A549 (cell line): Measurements from ENCODE around the gene CDH6. TPM values are rescaled to one million over a fixed set of nuclear protein-coding genes. Genes with fewer than 3 reads are reported as not detected.

Experiments used
- ATAC-seq, 2 experiments: fragments of 200-7000 bp in 1 of 2; fragments of >200 bp in 1 of 2; cut with Nextera tagmentation in 1 of 2; cut with Tn5 transposase in 1 of 2; 3 replicates each; pipeline versions ENCODE4 v1.8.0 to v1.9.1; 2018 to 2020; ENCODE audit warnings: mild to moderate bottlenecking in 1 of 2, moderate library complexity in 1 of 2
- CTCF ChIA-PET: fragments of 300-600 bp; sonication (Branson Sonifier 250); formaldehyde crosslinking; extraction: SDS; loops from one replicate; lab custom pipeline; 2021; ENCODE audit warnings: antibody characterized with exemption, inconsistent platforms; lab: Yijun Ruan, JAX
- POLR2A ChIA-PET: fragments of 350-600 bp; formaldehyde crosslinking; extraction: SDS; loops from one replicate; lab custom pipeline; 2021; ENCODE audit warnings: antibody characterized with exemption, inconsistent platforms; lab: Yijun Ruan, JAX
- DNase-seq, 2 experiments: peaks; one replicate each; pipeline versions ENCODE4 v3.0.0 to v3.0.0-alpha.2; 2011 to 2016; ENCODE audit warnings: low read depth in 1 of 2, low spot score in 1 of 2
- FAIRE-seq: peaks from 2 replicates; lab custom pipeline; 2011; peaks lifted over from hg19 to GRCh38; lab: Jason Lieb, UNC
- H3K27ac ChIP-seq, 2 experiments: fragments of >200 bp; sonication (Bioruptor Twin); formaldehyde crosslinking; 3 replicates each; pipeline ENCODE4 v1.5.1; 2016 to 2017
- H3K4me1 ChIP-seq: fragments of >200 bp; sonication (Bioruptor Twin); formaldehyde crosslinking; 3 replicates; pipeline ENCODE4 v1.6.1; 2016
- H3K4me2 ChIP-seq: fragments of >200 bp; sonication (Bioruptor Twin); formaldehyde crosslinking; 3 replicates; pipeline ENCODE4 v1.6.1; 2016
- H3K4me3 ChIP-seq: fragments of >200 bp; sonication (Bioruptor Twin); formaldehyde crosslinking; 3 replicates; pipeline ENCODE4 v1.5.1; 2016
- H3K9me3 ChIP-seq: fragments of >200 bp; sonication (Bioruptor Twin); formaldehyde crosslinking; 3 replicates; pipeline ENCODE4 v1.6.1; 2016
- BHLHE40 ChIP-seq: IDR thresholded peaks from 2 replicates; pipeline ENCODE4 v1.6.1; 2012; ENCODE audit warnings: low read depth, low read length, inconsistent platforms
- CEBPB ChIP-seq, 2 experiments: fragments of >200 bp in 1 of 2; sonication (Bioruptor Twin) in 1 of 2; formaldehyde crosslinking in 1 of 2; IDR thresholded peaks; 2 replicates each; pipeline ENCODE4 v1.6.1; 2012 to 2016
- CHD2 ChIP-seq: fragments of 150-350 bp; IDR thresholded peaks from 2 replicates; pipeline ENCODE4 v1.6.1; 2014; ENCODE audit warnings: low read length; ENCODE audit not compliant: partially characterized antibody
- EHF ChIP-seq: fragments of 250-450 bp; sonication (Bioruptor Pico); IDR thresholded peaks from 2 replicates; pipeline ENCODE4 v1.5.0; 2020; ENCODE audit warnings: mild to moderate bottlenecking
- EHMT2 ChIP-seq: fragments of 200-600 bp; sonication (generic); IDR thresholded peaks from 2 replicates; pipeline ENCODE4 v1.6.1; 2016; ENCODE audit warnings: antibody characterized with exemption, low read depth, mild to moderate bottlenecking, moderate library complexity
- ESRRA ChIP-seq: fragments of 150-350 bp; IDR thresholded peaks from 2 replicates; pipeline ENCODE4 v1.6.1; 2014; ENCODE audit warnings: mild to moderate bottlenecking, low read length, borderline replicate concordance
- FOXS1 ChIP-seq: fragments of 250-450 bp; sonication (Bioruptor Pico); IDR thresholded peaks from 2 replicates; pipeline ENCODE4 v1.5.0; 2020; ENCODE audit warnings: mild to moderate bottlenecking, moderate library complexity
- GATA3 ChIP-seq: IDR thresholded peaks from 2 replicates; pipeline ENCODE4 v1.6.1; 2012; ENCODE audit warnings: borderline replicate concordance
- HDAC2 ChIP-seq: fragments of 200-600 bp; sonication (generic); IDR thresholded peaks from 2 replicates; pipeline ENCODE4 v1.6.1; 2016
- HEYL ChIP-seq: fragments of 250-450 bp; sonication (Bioruptor Pico); IDR thresholded peaks from 2 replicates; pipeline ENCODE4 v1.8.0; 2021; ENCODE audit warnings: mild to moderate bottlenecking, moderate library complexity
- HOXB13 ChIP-seq: fragments of 250-450 bp; sonication (Bioruptor Pico); IDR thresholded peaks from 2 replicates; pipeline ENCODE4 v1.5.0; 2020; ENCODE audit warnings: low read depth, mild to moderate bottlenecking, moderate library complexity
- HOXB5 ChIP-seq: fragments of 250-450 bp; sonication (Bioruptor Pico); IDR thresholded peaks from 2 replicates; pipeline ENCODE4 v1.5.0; 2020; ENCODE audit warnings: mild to moderate bottlenecking, moderate library complexity
- JUN ChIP-seq, 2 experiments: fragments of >200 bp; sonication (Bioruptor Twin); formaldehyde crosslinking; IDR thresholded peaks; 2 replicates in 1 of 2; 3 replicates in 1 of 2; pipeline ENCODE4 v1.6.1; 2016 to 2017
- JUNB ChIP-seq: fragments of >200 bp; sonication (Bioruptor Twin); formaldehyde crosslinking; IDR thresholded peaks from 2 replicates; pipeline ENCODE4 v1.6.1; 2016
- KDM1A ChIP-seq: fragments of 200-600 bp; sonication (generic); IDR thresholded peaks from 2 replicates; pipeline ENCODE4 v1.6.1; 2016; ENCODE audit warnings: low read depth, mild to moderate bottlenecking
- MAFK ChIP-seq: fragments of 450-650 bp; IDR thresholded peaks from 2 replicates; pipeline ENCODE4 v1.6.1; 2014; ENCODE audit not compliant: partially characterized antibody
- NPAS2 ChIP-seq: fragments of 250-450 bp; sonication (Bioruptor Pico); IDR thresholded peaks from 2 replicates; pipeline ENCODE4 v1.8.0; 2022; ENCODE audit warnings: mild to moderate bottlenecking, moderate library complexity, borderline replicate concordance
- NR3C1 ChIP-seq: fragments of >200 bp; sonication (Bioruptor Twin); formaldehyde crosslinking; IDR thresholded peaks from 3 replicates; pipeline ENCODE4 v1.6.1; 2017
- PHF8 ChIP-seq: fragments of 200-600 bp; sonication (generic); IDR thresholded peaks from 2 replicates; pipeline ENCODE4 v1.6.1; 2016; ENCODE audit warnings: low read depth, mild to moderate bottlenecking, antibody characterized with exemption, moderate library complexity, borderline replicate concordance
- POLR2A ChIP-seq: IDR thresholded peaks from 2 replicates; pipeline ENCODE4 v1.6.1; 2012; ENCODE audit warnings: mild to moderate bottlenecking, low read length
- RAD21 ChIP-seq, 2 experiments: fragments of >200 bp in 1 of 2; sonication (Bioruptor Twin) in 1 of 2; formaldehyde crosslinking in 1 of 2; IDR thresholded peaks in 1 of 2; conservative IDR thresholded peaks in 1 of 2; 2 replicates in 1 of 2; 3 replicates in 1 of 2; pipeline ENCODE4 v1.6.1; 2012 to 2018; ENCODE audit warnings: inconsistent platforms in 1 of 2
- RARB ChIP-seq: fragments of 250-450 bp; sonication (Bioruptor Pico); IDR thresholded peaks from 2 replicates; pipeline ENCODE4 v1.8.0; 2021; ENCODE audit warnings: mild to moderate bottlenecking, moderate library complexity
- RCOR1 ChIP-seq: fragments of 150-350 bp; IDR thresholded peaks from 2 replicates; pipeline ENCODE4 v1.6.1; 2014; ENCODE audit warnings: antibody characterized with exemption, low read length, low read depth
- RFX5 ChIP-seq: fragments of 450-650 bp; IDR thresholded peaks from 2 replicates; pipeline ENCODE4 v1.7.1; 2014; ENCODE audit warnings: antibody characterized with exemption, mild to moderate bottlenecking, moderate library complexity
- RNF2 ChIP-seq: fragments of 200-600 bp; sonication (generic); IDR thresholded peaks from 2 replicates; pipeline ENCODE4 v1.6.1; 2016; ENCODE audit warnings: low read depth, mild to moderate bottlenecking, antibody characterized with exemption, moderate library complexity, borderline replicate concordance
- TFCP2L1 ChIP-seq: fragments of 250-450 bp; sonication (Bioruptor Pico); IDR thresholded peaks from 2 replicates; pipeline ENCODE4 v1.5.0; 2021; ENCODE audit warnings: mild to moderate bottlenecking
- TP53 ChIP-seq: fragments of 250-450 bp; sonication (Bioruptor Pico); IDR thresholded peaks from 2 replicates; pipeline ENCODE4 v1.5.0; 2021; ENCODE audit warnings: mild to moderate bottlenecking, moderate library complexity
- WGBS: methylation state at CpG from one replicate; pipeline ENCODE4 v1.1.6; 2017; ENCODE audit errors: missing lambda C conversion rate; 5-methylcytosine and 5-hydroxymethylcytosine counted together
- polyA plus RNA-seq, 4 experiments: library from polyadenylated mRNA; depleted of rRNA in 3 of 4; stranded (reverse); fragments of >200 nt; fragmentation: RNase III in 1 of 4; extraction: RNeasy Plus Mini Kit Qiagen cat#74134 plus additional on column Dnase treatment in 1 of 4; gene quantifications; 2 replicates in 3 of 4; 3 replicates in 1 of 4; pipeline ENCODE4 v1.2.3, GENCODE V29; 2011 to 2017
- TF ChIP-seq, protein P1 (sequence below): IDR thresholded peaks from 2 replicates; pipeline ENCODE4 v1.6.1; 2012; ENCODE audit warnings: low read depth, borderline replicate concordance
- TF ChIP-seq, protein P2 (sequence below): fragments of >200 bp; sonication (Bioruptor Twin); formaldehyde crosslinking; IDR thresholded peaks from 2 replicates; pipeline ENCODE4 v1.6.1; 2016
- TF ChIP-seq, protein P3 (sequence below): IDR thresholded peaks from 2 replicates; pipeline ENCODE4 v1.6.1; 2012
- TF ChIP-seq, protein P4 (sequence below): fragments of >200 bp; sonication (Bioruptor Twin); formaldehyde crosslinking; IDR thresholded peaks from 3 replicates; pipeline ENCODE4 v1.5.1; 2016
- TF ChIP-seq, protein P5 (sequence below): fragments of 250-450 bp; sonication (Bioruptor Pico); IDR thresholded peaks from 2 replicates; pipeline ENCODE4 v1.5.0; 2020; ENCODE audit warnings: low read depth, mild to moderate bottlenecking, moderate library complexity

The CDH6 gene
- polyA plus RNA-seq, 2 of the 4 experiments (the other 2 are of a cell fraction), result 0.25 to 0.61 TPM

DNA sequence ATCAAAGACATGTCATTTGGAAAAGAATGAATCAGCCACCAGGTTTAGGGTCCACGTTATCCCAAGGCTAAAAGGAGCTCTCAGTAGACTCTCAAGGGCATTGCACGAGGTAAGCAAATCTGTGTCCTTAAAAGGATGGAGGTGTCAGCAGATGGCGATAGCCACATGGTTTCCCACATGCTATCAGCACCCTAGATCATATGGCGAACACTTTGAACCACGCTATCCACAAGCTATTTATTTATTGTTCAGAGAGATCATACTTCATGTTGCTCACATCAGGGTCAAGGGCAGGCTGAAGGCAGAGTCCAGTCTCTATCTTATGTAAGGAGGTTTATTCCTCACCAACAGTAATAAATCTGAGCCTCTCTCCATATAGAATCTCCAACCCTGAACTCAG, 43.7 kb downstream of the CDH6 start:
- H3K27ac ChIP-seq, result no peak overlapping the region
- no peaks in the 10 kb centered on the region for H3K4me1 ChIP-seq
- no peak overlapping the region for H3K4me2 ChIP-seq
- DNase-seq (peak in 1 of 2 experiments; percentile 11), ATAC-seq (peak in 1 of 2 experiments; percentile 26; a peak in 1 of 6 replicates), FAIRE-seq (no peak)
- ChIA-PET CTCF (no interaction called here), POLR2A (no interaction called here)
- TF ChIP-seq, protein P1, sequence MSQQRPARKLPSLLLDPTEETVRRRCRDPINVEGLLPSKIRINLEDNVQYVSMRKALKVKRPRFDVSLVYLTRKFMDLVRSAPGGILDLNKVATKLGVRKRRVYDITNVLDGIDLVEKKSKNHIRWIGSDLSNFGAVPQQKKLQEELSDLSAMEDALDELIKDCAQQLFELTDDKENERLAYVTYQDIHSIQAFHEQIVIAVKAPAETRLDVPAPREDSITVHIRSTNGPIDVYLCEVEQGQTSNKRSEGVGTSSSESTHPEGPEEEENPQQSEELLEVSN, result no peak
- TF ChIP-seq, protein P2, sequence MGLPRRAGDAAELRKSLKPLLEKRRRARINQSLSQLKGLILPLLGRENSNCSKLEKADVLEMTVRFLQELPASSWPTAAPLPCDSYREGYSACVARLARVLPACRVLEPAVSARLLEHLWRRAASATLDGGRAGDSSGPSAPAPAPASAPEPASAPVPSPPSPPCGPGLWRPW, result no peak
- TF ChIP-seq RARB (CRISPR knock-in tag) (no peak), EHF (CRISPR knock-in tag) (no peak), CEBPB (IDR thresholded peaks at IDR 0.05) (no peak), TP53 (no peak), HDAC2 (no peak), ESRRA (no peak), RFX5 (no peak), EHMT2 (no peak), FOXS1 (CRISPR knock-in tag) (no peak), JUN (IDR thresholded peaks at IDR 0.05) (no peak), RCOR1 (no peak), HOXB5 (no peak), BHLHE40 (no peak), GATA3 (no peak), NR3C1 (no peak), RAD21 (conservative IDR thresholded peaks at IDR 0.05 in 1 of 2, IDR thresholded peaks at IDR 0.05 in 1 of 2) (no peak)
- TF ChIP-seq, protein P3, sequence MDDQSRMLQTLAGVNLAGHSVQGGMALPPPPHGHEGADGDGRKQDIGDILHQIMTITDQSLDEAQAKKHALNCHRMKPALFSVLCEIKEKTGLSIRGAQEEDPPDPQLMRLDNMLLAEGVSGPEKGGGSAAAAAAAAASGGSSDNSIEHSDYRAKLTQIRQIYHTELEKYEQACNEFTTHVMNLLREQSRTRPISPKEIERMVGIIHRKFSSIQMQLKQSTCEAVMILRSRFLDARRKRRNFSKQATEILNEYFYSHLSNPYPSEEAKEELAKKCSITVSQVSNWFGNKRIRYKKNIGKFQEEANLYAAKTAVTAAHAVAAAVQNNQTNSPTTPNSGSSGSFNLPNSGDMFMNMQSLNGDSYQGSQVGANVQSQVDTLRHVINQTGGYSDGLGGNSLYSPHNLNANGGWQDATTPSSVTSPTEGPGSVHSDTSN, result no peak
- 35% methylated on average over 5 of the region's 5 CpGs for WGBS
- no peaks in the 10 kb centered on the region for H3K9me3 ChIP-seq
- no peak overlapping the region for H3K4me3 ChIP-seq

DNA sequence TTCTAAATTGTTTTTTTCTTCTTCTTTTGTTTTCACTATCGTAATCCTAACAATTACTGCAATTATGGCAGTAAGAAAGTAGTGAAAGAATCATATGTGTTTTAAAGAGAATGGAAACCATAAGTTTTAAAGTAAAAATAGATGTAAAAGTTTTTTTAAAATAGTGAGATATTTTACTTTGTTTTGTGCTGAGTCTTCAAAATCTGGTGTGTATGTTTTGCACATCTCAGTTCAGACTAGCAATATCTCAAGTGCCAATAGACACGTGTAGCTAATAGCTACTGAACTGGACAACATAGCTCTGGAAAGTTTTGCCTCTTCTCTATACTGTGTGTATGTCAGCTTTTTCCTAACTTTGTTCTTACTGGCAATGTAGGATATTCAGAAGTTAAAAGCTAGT, 45.0 kb downstream of the CDH6 start:
- no peak overlapping the region for H3K4me2 ChIP-seq
- no peak for ATAC-seq
- no peak for FAIRE-seq
- H3K4me3 ChIP-seq, result no peak overlapping the region
- H3K4me1 ChIP-seq, result no peaks in the 10 kb centered on the region
- WGBS, result 9% methylated on average over 2 of the region's 2 CpGs
- no peak overlapping the region for H3K27ac ChIP-seq
- no peak for TF ChIP-seq POLR2A
- TF ChIP-seq TFCP2L1 (CRISPR knock-in tag), result no peak
- no peak for TF ChIP-seq KDM1A
- TF ChIP-seq FOXS1 (CRISPR knock-in tag), result no peak
- TF ChIP-seq MAFK, result peak; percentile 80
- TF ChIP-seq PHF8, result no peak
- POLR2A ChIA-PET, result no interaction called here
- no peak for DNase-seq
- CTCF ChIA-PET, result no interaction called here
- H3K9me3 ChIP-seq, result no peaks in the 10 kb centered on the region

DNA sequence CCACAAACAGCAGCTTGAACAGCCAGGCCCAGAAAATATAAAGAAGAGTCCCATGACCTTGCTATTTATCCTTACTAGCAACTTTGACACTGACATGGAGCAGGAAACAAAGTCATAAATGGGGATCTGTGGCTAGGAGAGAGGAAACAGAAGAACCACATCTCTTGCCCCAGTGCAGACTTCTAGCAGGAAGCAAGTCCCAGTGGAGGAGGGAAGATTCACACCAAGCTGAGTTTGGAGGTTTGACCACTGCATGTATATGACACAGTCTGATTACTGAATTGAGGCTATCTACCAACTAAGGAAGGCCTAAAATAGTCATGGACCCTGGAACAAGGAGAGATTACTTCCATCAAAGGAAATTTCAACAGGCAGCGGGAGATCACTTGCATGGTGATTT, 51.4 kb downstream of the CDH6 start:
- no peak overlapping the region for H3K4me3 ChIP-seq
- ChIA-PET POLR2A (no interaction called here), CTCF (no interaction called here)
- DNase-seq (no peak), FAIRE-seq (no peak), ATAC-seq (no peak)
- no peaks in the 10 kb centered on the region for H3K4me1 ChIP-seq
- no peak for TF ChIP-seq TP53
- TF ChIP-seq, protein P4, sequence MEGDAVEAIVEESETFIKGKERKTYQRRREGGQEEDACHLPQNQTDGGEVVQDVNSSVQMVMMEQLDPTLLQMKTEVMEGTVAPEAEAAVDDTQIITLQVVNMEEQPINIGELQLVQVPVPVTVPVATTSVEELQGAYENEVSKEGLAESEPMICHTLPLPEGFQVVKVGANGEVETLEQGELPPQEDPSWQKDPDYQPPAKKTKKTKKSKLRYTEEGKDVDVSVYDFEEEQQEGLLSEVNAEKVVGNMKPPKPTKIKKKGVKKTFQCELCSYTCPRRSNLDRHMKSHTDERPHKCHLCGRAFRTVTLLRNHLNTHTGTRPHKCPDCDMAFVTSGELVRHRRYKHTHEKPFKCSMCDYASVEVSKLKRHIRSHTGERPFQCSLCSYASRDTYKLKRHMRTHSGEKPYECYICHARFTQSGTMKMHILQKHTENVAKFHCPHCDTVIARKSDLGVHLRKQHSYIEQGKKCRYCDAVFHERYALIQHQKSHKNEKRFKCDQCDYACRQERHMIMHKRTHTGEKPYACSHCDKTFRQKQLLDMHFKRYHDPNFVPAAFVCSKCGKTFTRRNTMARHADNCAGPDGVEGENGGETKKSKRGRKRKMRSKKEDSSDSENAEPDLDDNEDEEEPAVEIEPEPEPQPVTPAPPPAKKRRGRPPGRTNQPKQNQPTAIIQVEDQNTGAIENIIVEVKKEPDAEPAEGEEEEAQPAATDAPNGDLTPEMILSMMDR, result no peak
- no peak for TF ChIP-seq HOXB13 (CRISPR knock-in tag)
- TF ChIP-seq CEBPB (IDR thresholded peaks at IDR 0.05), result no peak
- no peak for TF ChIP-seq EHMT2
- TF ChIP-seq EHF (CRISPR knock-in tag), result no peak
- no peak for TF ChIP-seq CHD2
- TF ChIP-seq PHF8, result no peak
- no peak for TF ChIP-seq JUNB
- TF ChIP-seq RNF2, result no peak
- TF ChIP-seq, protein P5, sequence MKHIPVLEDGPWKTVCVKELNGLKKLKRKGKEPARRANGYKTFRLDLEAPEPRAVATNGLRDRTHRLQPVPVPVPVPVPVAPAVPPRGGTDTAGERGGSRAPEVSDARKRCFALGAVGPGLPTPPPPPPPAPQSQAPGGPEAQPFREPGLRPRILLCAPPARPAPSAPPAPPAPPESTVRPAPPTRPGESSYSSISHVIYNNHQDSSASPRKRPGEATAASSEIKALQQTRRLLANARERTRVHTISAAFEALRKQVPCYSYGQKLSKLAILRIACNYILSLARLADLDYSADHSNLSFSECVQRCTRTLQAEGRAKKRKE, result no peak
- TF ChIP-seq RCOR1, result no peak
- TF ChIP-seq HEYL, result no peak
- TF ChIP-seq NPAS2 (CRISPR knock-in tag), result no peak
- 90% methylated on average over 1 of the region's 1 CpG for WGBS
- H3K27ac ChIP-seq, result no peak overlapping the region
- H3K9me3 ChIP-seq, result no peaks in the 10 kb centered on the region
- no peak overlapping the region for H3K4me2 ChIP-seq
